SK-N-SH treated with all-trans-retinoic acid at 6 μM for 48 hours (cell line): ENCODE data around the gene PABPN1L.

Experiments
- ATAC-seq: fragments of 200-7000 bp; cut with Tn5 transposase; 3 replicates; pipeline ENCODE4 v1.9.1; 2020; ENCODE audit warnings: mild to moderate bottlenecking, moderate library complexity
- ARNTL ChIP-seq: fragments of 450-650 bp; formaldehyde crosslinking; IDR thresholded peaks from 2 replicates; pipeline ENCODE4 v1.5.0; 2020; ENCODE audit warnings: low read depth, mild to moderate bottlenecking, moderate library complexity, borderline replicate concordance
- BACH2 ChIP-seq: fragments of 250-450 bp; sonication (Bioruptor Pico); IDR thresholded peaks from 2 replicates; pipeline ENCODE4 v1.9.0; 2021; ENCODE audit warnings: mild to moderate bottlenecking, borderline replicate concordance
- CSDC2 ChIP-seq: fragments of 250-450 bp; sonication (Bioruptor Pico); IDR thresholded peaks from 2 replicates; pipeline ENCODE4 v1.5.0; 2020; ENCODE audit warnings: mild to moderate bottlenecking, moderate library complexity
- ESRRG ChIP-seq: fragments of 250-450 bp; sonication (Bioruptor Pico); IDR thresholded peaks from 2 replicates; pipeline ENCODE4 v1.6.1; 2021; ENCODE audit warnings: mild to moderate bottlenecking
- GLIS3 ChIP-seq: fragments of 250-450 bp; sonication (Bioruptor Pico); IDR thresholded peaks from 2 replicates; pipeline ENCODE4 v1.5.0; 2020; ENCODE audit warnings: mild to moderate bottlenecking, moderate library complexity
- ISL1 ChIP-seq: fragments of 250-450 bp; sonication (Bioruptor Pico); IDR thresholded peaks from 2 replicates; pipeline ENCODE4 v2.1.2; 2022; ENCODE audit warnings: mild to moderate bottlenecking, moderate library complexity
- OSR1 ChIP-seq: fragments of 250-450 bp; sonication (Bioruptor Pico); IDR thresholded peaks from 2 replicates; pipeline ENCODE4 v1.8.0; 2022; ENCODE audit warnings: moderate library complexity, mild to moderate bottlenecking, inconsistent platforms
- PPARA ChIP-seq: fragments of 250-450 bp; sonication (Bioruptor Pico); IDR thresholded peaks from 2 replicates; pipeline ENCODE4 v1.5.0; 2020; ENCODE audit warnings: mild to moderate bottlenecking, borderline replicate concordance
- RARB ChIP-seq: fragments of 250-450 bp; sonication (Bioruptor Pico); IDR thresholded peaks from 2 replicates; pipeline ENCODE4 v1.8.0; 2021; ENCODE audit warnings: mild to moderate bottlenecking, moderate library complexity
- SNAI2 ChIP-seq: fragments of 250-450 bp; sonication (Bioruptor Pico); IDR thresholded peaks from 2 replicates; pipeline ENCODE4 v1.5.0; 2020; ENCODE audit warnings: mild to moderate bottlenecking, moderate library complexity
- TCF4 ChIP-seq: fragments of 250-450 bp; sonication (Bioruptor Pico); IDR thresholded peaks from 2 replicates; pipeline ENCODE4 v1.8.0; 2021; ENCODE audit warnings: mild to moderate bottlenecking, moderate library complexity, borderline replicate concordance
- TOX ChIP-seq: fragments of 250-450 bp; sonication (Bioruptor Pico); IDR thresholded peaks from 2 replicates; pipeline ENCODE4 v1.8.0; 2021; ENCODE audit warnings: mild to moderate bottlenecking, moderate library complexity, borderline replicate concordance
- ZC3H10 ChIP-seq: fragments of 250-450 bp; sonication (Bioruptor Pico); IDR thresholded peaks from 2 replicates; pipeline ENCODE4 v1.5.1; 2021; ENCODE audit warnings: mild to moderate bottlenecking, moderate library complexity
- ZFP3 ChIP-seq: fragments of 250-450 bp; sonication (Bioruptor Pico); IDR thresholded peaks from 2 replicates; pipeline ENCODE4 v1.5.0; 2020; ENCODE audit warnings: mild to moderate bottlenecking, moderate library complexity
- ZNF565 ChIP-seq: fragments of 450-650 bp; formaldehyde crosslinking; conservative IDR thresholded peaks from 2 replicates; pipeline ENCODE4 v1.5.0; 2020; ENCODE audit warnings: low read depth, mild to moderate bottlenecking, moderate library complexity
- ZNF70 ChIP-seq: fragments of 450-650 bp; formaldehyde crosslinking; IDR thresholded peaks from 2 replicates; pipeline ENCODE4 v1.5.0; 2020; ENCODE audit warnings: mild to moderate bottlenecking, moderate library complexity
- ZNF8 ChIP-seq: fragments of 450-650 bp; formaldehyde crosslinking; IDR thresholded peaks from 2 replicates; pipeline ENCODE4 v1.5.0; 2020; ENCODE audit warnings: mild to moderate bottlenecking, moderate library complexity
- TF ChIP-seq, protein P1 (sequence below): fragments of 250-450 bp; sonication (Bioruptor Pico); IDR thresholded peaks from 2 replicates; pipeline ENCODE4 v1.8.0; 2021; ENCODE audit warnings: low read depth, mild to moderate bottlenecking, moderate library complexity, borderline replicate concordance
- TF ChIP-seq, protein P2 (sequence below): fragments of 250-450 bp; sonication (Bioruptor Pico); IDR thresholded peaks from 2 replicates; pipeline ENCODE4 v1.8.0; 2020; ENCODE audit warnings: mild to moderate bottlenecking, moderate library complexity, borderline replicate concordance
- TF ChIP-seq, protein P3 (sequence below): fragments of 250-450 bp; sonication (Bioruptor Pico); IDR thresholded peaks from 2 replicates; pipeline ENCODE4 v1.5.1; 2020; ENCODE audit warnings: low read depth, mild to moderate bottlenecking, moderate library complexity
- TF ChIP-seq, protein P4 (sequence below): fragments of 250-450 bp; sonication (Bioruptor Pico); IDR thresholded peaks from 2 replicates; pipeline ENCODE4 v1.5.1; 2021; ENCODE audit warnings: mild to moderate bottlenecking, moderate library complexity

Gene PABPN1L

DNA sequence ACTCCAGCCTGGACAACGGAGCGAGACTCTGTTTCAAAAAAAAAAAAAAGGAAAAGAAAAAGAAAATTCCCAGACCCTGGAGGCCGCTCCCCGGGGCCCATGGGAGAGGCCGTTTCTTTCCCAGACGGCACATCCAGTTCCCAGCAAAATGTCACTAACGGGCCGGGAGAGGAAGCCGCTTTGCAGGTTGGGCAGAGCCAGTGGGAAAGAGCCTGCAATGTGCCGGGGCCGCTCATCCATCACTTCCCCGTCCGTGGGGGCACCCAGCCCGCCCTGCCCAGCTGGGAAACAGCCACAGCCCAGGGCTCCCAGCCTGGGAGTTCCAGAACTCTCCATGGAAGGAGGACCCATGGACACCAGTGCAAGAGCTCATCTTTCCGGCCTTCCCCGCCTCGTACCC lies 41.8 kb upstream of the PABPN1L start (continued):
- TF ChIP-seq, protein P1, sequence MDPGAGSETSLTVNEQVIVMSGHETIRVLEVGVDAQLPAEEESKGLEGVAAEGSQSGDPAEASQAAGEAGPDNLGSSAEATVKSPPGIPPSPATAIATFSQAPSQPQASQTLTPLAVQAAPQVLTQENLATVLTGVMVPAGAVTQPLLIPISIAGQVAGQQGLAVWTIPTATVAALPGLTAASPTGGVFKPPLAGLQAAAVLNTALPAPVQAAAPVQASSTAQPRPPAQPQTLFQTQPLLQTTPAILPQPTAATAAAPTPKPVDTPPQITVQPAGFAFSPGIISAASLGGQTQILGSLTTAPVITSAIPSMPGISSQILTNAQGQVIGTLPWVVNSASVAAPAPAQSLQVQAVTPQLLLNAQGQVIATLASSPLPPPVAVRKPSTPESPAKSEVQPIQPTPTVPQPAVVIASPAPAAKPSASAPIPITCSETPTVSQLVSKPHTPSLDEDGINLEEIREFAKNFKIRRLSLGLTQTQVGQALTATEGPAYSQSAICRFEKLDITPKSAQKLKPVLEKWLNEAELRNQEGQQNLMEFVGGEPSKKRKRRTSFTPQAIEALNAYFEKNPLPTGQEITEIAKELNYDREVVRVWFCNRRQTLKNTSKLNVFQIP: no peak
- TF ChIP-seq TOX: no peak
- TF ChIP-seq ZC3H10 (CRISPR knock-in tag): no peak
- no peak for TF ChIP-seq BACH2 (CRISPR knock-in tag)

DNA sequence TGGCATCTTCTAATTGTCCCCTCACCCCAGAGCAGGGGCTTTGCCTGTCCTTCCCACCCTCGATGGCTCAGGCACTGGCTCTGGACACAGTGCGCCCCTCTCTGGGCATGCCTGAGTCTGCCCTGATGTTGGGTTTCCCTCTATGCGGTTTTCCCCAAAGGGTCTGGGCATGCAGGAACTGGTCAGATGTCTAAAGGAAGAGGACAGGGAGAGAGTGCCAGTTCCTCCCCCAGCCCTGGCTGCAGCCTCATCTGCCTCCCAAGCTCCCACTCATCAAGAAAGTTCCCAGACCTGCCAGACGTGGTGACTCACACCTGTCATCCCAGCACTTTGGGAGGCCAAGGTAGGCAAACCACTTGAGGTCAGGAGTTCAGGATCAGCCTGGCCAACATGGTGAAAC lies 41.3 kb upstream of the PABPN1L start:
- ATAC-seq: no peak
- TF ChIP-seq ZNF70 (CRISPR knock-in tag) (0 out of 2 replicates have a peak, but pooled peaks have one; percentile 37), ARNTL (CRISPR knock-in tag) (no peak), BACH2 (CRISPR knock-in tag) (no peak), SNAI2 (no peak)
- TF ChIP-seq, protein P1: no peak

DNA sequence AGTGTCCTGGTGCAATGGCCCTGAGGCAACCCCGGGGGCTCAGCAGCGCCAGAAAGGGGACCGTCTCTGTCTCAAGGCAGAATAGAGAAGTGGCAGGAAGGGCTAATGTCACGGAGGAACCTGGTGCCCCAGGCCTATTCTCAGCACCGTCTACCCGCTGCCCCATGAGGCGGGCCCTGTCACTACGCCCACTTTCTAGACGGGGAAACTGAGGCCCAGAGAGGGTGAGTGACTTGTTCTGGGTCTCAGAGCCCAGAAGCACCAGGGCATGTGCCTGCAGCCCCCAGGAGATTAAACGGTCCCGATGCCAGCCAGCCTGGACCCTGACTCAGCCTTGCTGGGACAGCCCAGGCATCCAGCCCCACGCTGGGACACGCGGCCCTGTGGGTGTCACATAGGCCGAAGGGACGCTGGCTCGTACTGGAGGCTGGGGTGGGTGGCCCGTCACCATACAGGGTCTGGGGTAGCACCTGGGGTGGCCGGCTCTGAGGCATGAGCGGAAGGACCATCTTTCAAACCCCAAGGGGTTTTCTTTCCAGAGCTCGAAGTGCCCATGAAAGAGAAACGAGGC lies 40.2 kb upstream of the PABPN1L start:
- ATAC-seq: no peak
- TF ChIP-seq ZFP3 (CRISPR knock-in tag): no peak
- no peak for TF ChIP-seq ZNF8

DNA sequence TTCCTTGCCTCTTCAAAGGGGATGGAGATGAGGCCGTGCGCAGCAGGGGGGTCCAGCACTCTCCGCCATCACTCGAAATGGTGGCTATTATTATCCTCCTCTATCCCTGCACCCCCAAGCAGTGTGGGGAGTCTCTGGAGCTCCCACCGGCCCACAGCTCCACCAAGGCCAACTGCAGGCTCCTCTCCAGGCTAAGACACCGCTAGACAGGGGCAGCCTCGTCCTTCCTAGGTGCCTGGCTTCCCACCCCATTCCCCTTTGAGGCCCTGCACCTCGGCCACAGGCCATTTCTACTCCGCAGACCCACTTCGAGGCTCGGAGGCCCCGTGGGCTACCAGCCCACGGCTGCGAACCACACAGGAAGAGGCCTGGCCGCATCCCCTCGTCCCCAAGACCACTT lies 39.6 kb upstream of the PABPN1L start:
- TF ChIP-seq GLIS3 (no peak), PPARA (CRISPR knock-in tag) (no peak), ESRRG (CRISPR knock-in tag) (no peak), CSDC2 (no peak), ZFP3 (CRISPR knock-in tag) (no peak), BACH2 (CRISPR knock-in tag) (no peak), ZC3H10 (CRISPR knock-in tag) (no peak), ISL1 (CRISPR knock-in tag) (no peak), OSR1 (CRISPR knock-in tag) (no peak), ZNF8 (no peak), SNAI2 (no peak), ARNTL (CRISPR knock-in tag) (no peak), TCF4 (CRISPR knock-in tag) (no peak)
- TF ChIP-seq, protein P2, sequence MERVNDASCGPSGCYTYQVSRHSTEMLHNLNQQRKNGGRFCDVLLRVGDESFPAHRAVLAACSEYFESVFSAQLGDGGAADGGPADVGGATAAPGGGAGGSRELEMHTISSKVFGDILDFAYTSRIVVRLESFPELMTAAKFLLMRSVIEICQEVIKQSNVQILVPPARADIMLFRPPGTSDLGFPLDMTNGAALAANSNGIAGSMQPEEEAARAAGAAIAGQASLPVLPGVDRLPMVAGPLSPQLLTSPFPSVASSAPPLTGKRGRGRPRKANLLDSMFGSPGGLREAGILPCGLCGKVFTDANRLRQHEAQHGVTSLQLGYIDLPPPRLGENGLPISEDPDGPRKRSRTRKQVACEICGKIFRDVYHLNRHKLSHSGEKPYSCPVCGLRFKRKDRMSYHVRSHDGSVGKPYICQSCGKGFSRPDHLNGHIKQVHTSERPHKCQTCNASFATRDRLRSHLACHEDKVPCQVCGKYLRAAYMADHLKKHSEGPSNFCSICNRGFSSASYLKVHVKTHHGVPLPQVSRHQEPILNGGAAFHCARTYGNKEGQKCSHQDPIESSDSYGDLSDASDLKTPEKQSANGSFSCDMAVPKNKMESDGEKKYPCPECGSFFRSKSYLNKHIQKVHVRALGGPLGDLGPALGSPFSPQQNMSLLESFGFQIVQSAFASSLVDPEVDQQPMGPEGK: no peak
- TF ChIP-seq, protein P3, sequence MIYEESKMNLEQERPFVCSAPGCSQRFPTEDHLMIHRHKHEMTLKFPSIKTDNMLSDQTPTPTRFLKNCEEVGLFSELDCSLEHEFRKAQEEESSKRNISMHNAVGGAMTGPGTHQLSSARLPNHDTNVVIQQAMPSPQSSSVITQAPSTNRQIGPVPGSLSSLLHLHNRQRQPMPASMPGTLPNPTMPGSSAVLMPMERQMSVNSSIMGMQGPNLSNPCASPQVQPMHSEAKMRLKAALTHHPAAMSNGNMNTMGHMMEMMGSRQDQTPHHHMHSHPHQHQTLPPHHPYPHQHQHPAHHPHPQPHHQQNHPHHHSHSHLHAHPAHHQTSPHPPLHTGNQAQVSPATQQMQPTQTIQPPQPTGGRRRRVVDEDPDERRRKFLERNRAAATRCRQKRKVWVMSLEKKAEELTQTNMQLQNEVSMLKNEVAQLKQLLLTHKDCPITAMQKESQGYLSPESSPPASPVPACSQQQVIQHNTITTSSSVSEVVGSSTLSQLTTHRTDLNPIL (CRISPR knock-in tag): no peak
- TF ChIP-seq, protein P4, sequence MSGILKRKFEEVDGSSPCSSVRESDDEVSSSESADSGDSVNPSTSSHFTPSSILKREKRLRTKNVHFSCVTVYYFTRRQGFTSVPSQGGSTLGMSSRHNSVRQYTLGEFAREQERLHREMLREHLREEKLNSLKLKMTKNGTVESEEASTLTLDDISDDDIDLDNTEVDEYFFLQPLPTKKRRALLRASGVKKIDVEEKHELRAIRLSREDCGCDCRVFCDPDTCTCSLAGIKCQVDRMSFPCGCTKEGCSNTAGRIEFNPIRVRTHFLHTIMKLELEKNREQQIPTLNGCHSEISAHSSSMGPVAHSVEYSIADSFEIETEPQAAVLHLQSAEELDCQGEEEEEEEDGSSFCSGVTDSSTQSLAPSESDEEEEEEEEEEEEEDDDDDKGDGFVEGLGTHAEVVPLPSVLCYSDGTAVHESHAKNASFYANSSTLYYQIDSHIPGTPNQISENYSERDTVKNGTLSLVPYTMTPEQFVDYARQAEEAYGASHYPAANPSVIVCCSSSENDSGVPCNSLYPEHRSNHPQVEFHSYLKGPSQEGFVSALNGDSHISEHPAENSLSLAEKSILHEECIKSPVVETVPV (CRISPR knock-in tag): no peak
- no peak for ATAC-seq

DNA sequence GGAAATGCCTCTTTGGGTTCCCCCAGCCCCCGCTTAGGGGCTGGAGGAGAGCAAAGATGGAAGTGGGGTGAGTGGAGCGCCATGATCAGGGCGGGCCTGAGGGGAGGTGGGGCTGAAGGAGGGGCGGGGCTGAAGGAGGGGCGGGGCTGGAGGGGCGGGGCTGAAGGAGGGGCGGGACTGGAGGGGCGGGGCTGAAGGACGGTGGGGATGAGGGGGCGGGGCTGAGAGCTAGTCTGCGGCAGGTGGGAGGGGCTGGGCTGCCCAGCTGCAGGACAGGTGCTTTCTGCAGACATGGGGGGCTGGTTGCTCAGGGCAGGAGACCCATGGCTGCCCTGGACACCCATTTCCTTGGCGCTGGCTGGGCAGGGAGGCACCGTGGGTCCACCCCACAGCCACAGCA lies 39.1 kb upstream of the PABPN1L start:
- peak; percentile 14; the same call in 2 of the 3 replicates for ATAC-seq
- TF ChIP-seq BACH2 (CRISPR knock-in tag): no peak
- no peak for TF ChIP-seq ZNF8
- TF ChIP-seq OSR1 (CRISPR knock-in tag): no peak
- no peak for TF ChIP-seq SNAI2
- no peak for TF ChIP-seq RARB (CRISPR knock-in tag)
- no peak for TF ChIP-seq ZNF565
- TF ChIP-seq ZFP3 (CRISPR knock-in tag): no peak
- TF ChIP-seq CSDC2: no peak
- no peak for TF ChIP-seq ZNF70 (CRISPR knock-in tag)
- no peak for TF ChIP-seq ESRRG (CRISPR knock-in tag)
- no peak for TF ChIP-seq ZC3H10 (CRISPR knock-in tag)
- TF ChIP-seq, protein P1: no peak
- TF ChIP-seq ISL1 (CRISPR knock-in tag): no peak
- TF ChIP-seq, all 23 proteins: peak for 0
